Right lobe of liver (tissue), 6 donors: Measurements from ENCODE around the gene KRTAP9-9. TPM values are rescaled to one million over a fixed set of nuclear protein-coding genes. Genes with fewer than 3 reads are reported as not detected.
"Not testable (repeated sequence)": the region's sequence is repeated elsewhere in the genome, so short reads cannot be mapped to it uniquely, and the experiment has no call there.

ENCODE experiments used
- ATAC-seq, 4 donors: fragments of 200-7000 bp; cut with Tn5 transposase; one replicate each; pipeline ENCODE4 v1.9.1; 2020; ENCODE audit warnings: mild to moderate bottlenecking in 4 of 4, moderate library complexity in 4 of 4
- DNase-seq, 3 donors: peaks; one replicate each; pipeline ENCODE4 v3.0.0-alpha.2; 2020
- H3K27ac ChIP-seq, 3 donors: fragments of 200-600 bp; one replicate each; pipeline ENCODE4 v1.8.0; 2022
- H3K27me3 ChIP-seq, 2 donors: fragments of 200-600 bp; one replicate each; pipeline ENCODE4 v1.8.0; 2022
- H3K36me3 ChIP-seq, 4 donors: fragments of 200-600 bp; sonication (generic) in 1 of 4; one replicate each; pipeline versions ENCODE4 v1.5.1 to v1.8.0; 2017 to 2022; ENCODE audit warnings: control low read depth in 1 of 4
- H3K4me1 ChIP-seq, 4 donors: fragments of 200-600 bp; sonication (generic) in 1 of 4; one replicate each; pipeline versions ENCODE4 v1.5.1 to v1.8.0; 2017 to 2022; ENCODE audit warnings: control low read depth in 1 of 4
- H3K4me3 ChIP-seq, 3 donors: fragments of 200-600 bp; one replicate each; pipeline ENCODE4 v1.8.0; 2022
- H3K9me3 ChIP-seq, 4 donors: fragments of 200-600 bp; sonication (generic) in 1 of 4; one replicate each; pipeline versions ENCODE4 v1.5.1 to v1.8.0; 2017 to 2022; ENCODE audit warnings: control low read depth in 1 of 4
- CTCF ChIP-seq, 4 donors: fragments of 200-600 bp in 3 of 4; fragments of 450-650 bp in 1 of 4; IDR thresholded peaks; one replicate each; pipeline versions ENCODE4 v1.5.1 to v1.8.0; 2016 to 2022; ENCODE audit warnings: antibody characterized with exemption in 4 of 4, mild to moderate bottlenecking in 2 of 4
- POLR2A ChIP-seq: fragments of 450-650 bp; IDR thresholded peaks from one replicate; pipeline ENCODE4 v1.6.1; 2017; ENCODE audit warnings: antibody characterized with exemption, mild to moderate bottlenecking
- WGBS: methylation state at CpG from one replicate; pipeline ENCODE4 v1.1.6; 2018; ENCODE audit warnings: low coverage, low lambda C conversion rate; ENCODE audit not compliant: insufficient coverage; ENCODE audit errors: missing lambda C conversion rate; 5-methylcytosine and 5-hydroxymethylcytosine counted together
- intact Hi-C, 2 donors: fragments of 100-400 bp; cut with DNase I; formaldehyde crosslinking; loops; one replicate each; pipeline versions ENCODE4 v1.11.2 to v1.14.1; 2022
- total RNA-seq, 6 experiments: library from RNA; depleted of rRNA in 2 of 6; stranded (reverse); fragments of >200 nt in 2 of 6; fragmentation: NEBNext Ultra II Directional in 3 of 6; extraction: Animal tissue kit (Norgen Biotek cat#: 25700) in 3 of 6; gene quantifications; one replicate each; pipeline versions ENCODE4 v1.1.0 to v1.2.4, GENCODE V29; 2016 to 2023
- donor health status: DM: no; HTN: yes; CAD: no.
- donor health status: DM: no; HTN: no; CAD: no.
- donor health status: DM: no; HTN: no; CAD: no.
- donor health status: DM: no; HTN: yes; CAD: no.
- donor health status: DM: no; HTN: yes; CAD: no.

Gene KRTAP9-9
- total RNA-seq, 6 experiments from 2014 or later = not detected

- intact Hi-C loops = no loop called here
Measured at GRCh38 chr17:41226051-41226450, 29.1 kb upstream of the KRTAP9-9 start.

GRCh38 chr17:41226598-41227095 is 28.5 kb upstream of the KRTAP9-9 start, which contains the start of gene KRTAP9-2:
TSS of gene KRTAP9-2 (plus strand) at chr17:41226648. CDS start at chr17:41226655, 7 bp downstream.
- H3K9me3 ChIP-seq, H3K4me1 ChIP-seq, ATAC-seq, H3K27me3 ChIP-seq, H3K4me3 ChIP-seq, H3K36me3 ChIP-seq, H3K27ac ChIP-seq, intact Hi-C loops, DNase-seq: not testable (repeated sequence)
- no CpG with 5 or more reads among the region's 4 CpGs for WGBS

More at GRCh38 chr17:41226051-41226450, 29.1 kb upstream of the KRTAP9-9 start:
- no peaks in the 10 kb centered on the region for H3K27me3 ChIP-seq
- no peaks in the 10 kb centered on the region for H3K36me3 ChIP-seq
- DNase-seq = no peak
- no peak overlapping the region for H3K27ac ChIP-seq
- no peak for ATAC-seq
- no peak overlapping the region for H3K4me3 ChIP-seq
- no peaks in the 10 kb centered on the region for H3K9me3 ChIP-seq
- H3K4me1 ChIP-seq = no peaks in the 10 kb centered on the region
- 76% methylated on average over 4 of the region's 6 CpGs for WGBS
- no peak for TF ChIP-seq CTCF (IDR thresholded peaks at IDR 0.05)
- no peak for TF ChIP-seq POLR2A

- H3K27ac ChIP-seq = no peak overlapping the region
- H3K9me3 ChIP-seq = no peaks in the 10 kb centered on the region
- H3K36me3 ChIP-seq = no peaks in the 10 kb centered on the region
- TF ChIP-seq CTCF (IDR thresholded peaks at IDR 0.05) (no peak), POLR2A (no peak)
- H3K27me3 ChIP-seq = no peaks in the 10 kb centered on the region
- ATAC-seq (no peak), DNase-seq (no peak)
- no peaks in the 10 kb centered on the region for H3K4me1 ChIP-seq
- intact Hi-C loops = no loop called here
- H3K4me3 ChIP-seq = no peak overlapping the region
Measured at GRCh38 chr17:41230094-41230493, 25.1 kb upstream of the KRTAP9-9 start.

GRCh38 chr17:41231731-41232130 is 23.5 kb upstream of the KRTAP9-9 start:
- intact Hi-C loops = no loop called here
- Histone ChIP-seq H3K4me1 (no peaks in the 10 kb centered on the region), H3K4me3 (no peak overlapping the region), H3K9me3 (no peaks in the 10 kb centered on the region), H3K36me3 (no peaks in the 10 kb centered on the region), H3K27me3 (no peaks in the 10 kb centered on the region), H3K27ac (no peak overlapping the region)
- no peak for ATAC-seq
- TF ChIP-seq CTCF (IDR thresholded peaks at IDR 0.05) = no peak
- TF ChIP-seq POLR2A = no peak
- WGBS = 64% methylated on average over 4 of the region's 6 CpGs
- no peak for DNase-seq

- H3K4me1 ChIP-seq, intact Hi-C loops, DNase-seq, ATAC-seq, H3K27me3 ChIP-seq, H3K36me3 ChIP-seq, H3K4me3 ChIP-seq, H3K27ac ChIP-seq, H3K9me3 ChIP-seq: not testable (repeated sequence)
- WGBS = no CpG with 5 or more reads among the region's 1 CpG
Measured at GRCh38 chr17:41232399-41233105, 22.6 kb upstream of the KRTAP9-9 start, which contains the start of gene KRTAP9-3. TSS of gene KRTAP9-3 (plus strand) at chr17:41232449. CDS start at chr17:41232502, 53 bp downstream.

GRCh38 chr17:41237116-41237515 is 18.1 kb upstream of the KRTAP9-9 start:
- WGBS = 50% methylated on average over 1 of the region's 4 CpGs
- H3K27ac ChIP-seq, DNase-seq, H3K36me3 ChIP-seq, ATAC-seq, H3K4me3 ChIP-seq, H3K27me3 ChIP-seq, H3K4me1 ChIP-seq, intact Hi-C loops, H3K9me3 ChIP-seq: not testable (repeated sequence)

GRCh38 chr17:41237949-41238437 is 17.2 kb upstream of the KRTAP9-9 start, which contains the start of gene KRTAP9-8:
TSS of gene KRTAP9-8 (plus strand) at chr17:41237999. CDS start at chr17:41238052, 53 bp downstream.
- intact Hi-C loops, H3K4me3 ChIP-seq, DNase-seq, H3K36me3 ChIP-seq, H3K27me3 ChIP-seq, H3K9me3 ChIP-seq, ATAC-seq, H3K27ac ChIP-seq, H3K4me1 ChIP-seq: not testable (repeated sequence)
- WGBS = no CpG with 5 or more reads among the region's 3 CpGs

GRCh38 chr17:41246995-41247787 is 8.0 kb upstream of the KRTAP9-9 start:
- H3K27ac ChIP-seq, H3K27me3 ChIP-seq, H3K9me3 ChIP-seq, H3K4me3 ChIP-seq, ATAC-seq, H3K4me1 ChIP-seq, H3K36me3 ChIP-seq, intact Hi-C loops, DNase-seq: not testable (repeated sequence)
- WGBS = 15% methylated on average over 2 of the region's 2 CpGs
